Skeletal muscle satellite cell (primary cell): ENCODE measurements around the gene ARHGAP8.

Experiments used
- H3K27me3 ChIP-seq: 2 replicates; pipeline ENCODE4 v1.7.0; 2013; ENCODE audit warnings: low read length; ENCODE audit not compliant: control insufficient read depth, insufficient read depth
- H3K36me3 ChIP-seq: 2 replicates; pipeline ENCODE4 v1.7.0; 2013; ENCODE audit warnings: mild to moderate bottlenecking, control low read depth, low read length; ENCODE audit not compliant: insufficient read depth
- H3K4me1 ChIP-seq: 2 replicates; pipeline ENCODE4 v1.7.0; 2013; ENCODE audit warnings: low read length; ENCODE audit not compliant: control insufficient read depth, insufficient read depth
- H3K4me2 ChIP-seq: 2 replicates; pipeline ENCODE4 v1.7.0; 2013; ENCODE audit warnings: mild to moderate bottlenecking, low read length
- H3K4me3 ChIP-seq: 2 replicates; pipeline ENCODE4 v1.7.0; 2013; ENCODE audit warnings: low read length
- H3K9ac ChIP-seq: 2 replicates; pipeline ENCODE4 v1.7.0; 2013; ENCODE audit warnings: mild to moderate bottlenecking, low read depth, low read length, moderate library complexity
- H3K9me3 ChIP-seq: replicated peaks from 2 replicates; pipeline ENCODE4 v1.7.0; 2013; ENCODE audit warnings: mild to moderate bottlenecking, control low read depth, low read length

The ARHGAP8 gene

GRCh38 chr22:44859641-44860040, 107.3 kb downstream of the ARHGAP8 start:
- Histone ChIP-seq H3K9me3 (no peaks in the 10 kb centered on the region), H3K4me2 (no peak overlapping the region), H3K36me3 (no peaks in the 10 kb centered on the region)

GRCh38 chr22:44860311-44860710, 107.9 kb downstream of the ARHGAP8 start:
- no peaks in the 10 kb centered on the region for H3K27me3 ChIP-seq
- H3K9me3 ChIP-seq: no peaks in the 10 kb centered on the region
- no peak overlapping the region for H3K4me2 ChIP-seq
- no peak overlapping the region for H3K4me3 ChIP-seq
- H3K9ac ChIP-seq: no peak overlapping the region
- H3K36me3 ChIP-seq: no peaks in the 10 kb centered on the region
- peaks cover 6% of the 10 kb centered on the region for H3K4me1 ChIP-seq

More at GRCh38 chr22:44859641-44860040, 107.3 kb downstream of the ARHGAP8 start:
- no peak overlapping the region for H3K4me3 ChIP-seq
- H3K9ac ChIP-seq: no peak overlapping the region
- H3K4me1 ChIP-seq: peaks cover 6% of the 10 kb centered on the region
- no peaks in the 10 kb centered on the region for H3K27me3 ChIP-seq

- no peak overlapping the region for H3K9ac ChIP-seq
- H3K36me3 ChIP-seq: no peaks in the 10 kb centered on the region
- H3K27me3 ChIP-seq: no peaks in the 10 kb centered on the region
- peaks cover 6% of the 10 kb centered on the region for H3K4me1 ChIP-seq
- H3K9me3 ChIP-seq: no peaks in the 10 kb centered on the region
- no peak overlapping the region for H3K4me2 ChIP-seq
- no peak overlapping the region for H3K4me3 ChIP-seq
Measured at GRCh38 chr22:44861245-44861644, 108.9 kb downstream of the ARHGAP8 start.

DNA sequence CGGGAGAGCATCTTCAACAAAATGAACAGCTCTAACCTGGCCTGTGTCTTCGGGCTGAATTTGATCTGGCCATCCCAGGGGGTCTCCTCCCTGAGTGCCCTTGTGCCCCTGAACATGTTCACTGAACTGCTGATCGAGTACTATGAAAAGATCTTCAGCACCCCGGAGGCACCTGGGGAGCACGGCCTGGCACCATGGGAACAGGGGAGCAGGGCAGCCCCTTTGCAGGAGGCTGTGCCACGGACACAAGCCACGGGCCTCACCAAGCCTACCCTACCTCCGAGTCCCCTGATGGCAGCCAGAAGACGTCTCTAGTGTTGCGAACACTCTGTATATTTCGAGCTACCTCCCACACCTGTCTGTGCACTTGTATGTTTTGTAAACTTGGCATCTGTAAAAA, 109.9 kb downstream of the ARHGAP8 start:
- no peaks in the 10 kb centered on the region for H3K9me3 ChIP-seq
- H3K4me1 ChIP-seq: peaks cover 6% of the 10 kb centered on the region
- H3K9ac ChIP-seq: no peak overlapping the region
- no peak overlapping the region for H3K4me3 ChIP-seq
- H3K36me3 ChIP-seq: no peaks in the 10 kb centered on the region
- no peaks in the 10 kb centered on the region for H3K27me3 ChIP-seq
- no peak overlapping the region for H3K4me2 ChIP-seq

DNA sequence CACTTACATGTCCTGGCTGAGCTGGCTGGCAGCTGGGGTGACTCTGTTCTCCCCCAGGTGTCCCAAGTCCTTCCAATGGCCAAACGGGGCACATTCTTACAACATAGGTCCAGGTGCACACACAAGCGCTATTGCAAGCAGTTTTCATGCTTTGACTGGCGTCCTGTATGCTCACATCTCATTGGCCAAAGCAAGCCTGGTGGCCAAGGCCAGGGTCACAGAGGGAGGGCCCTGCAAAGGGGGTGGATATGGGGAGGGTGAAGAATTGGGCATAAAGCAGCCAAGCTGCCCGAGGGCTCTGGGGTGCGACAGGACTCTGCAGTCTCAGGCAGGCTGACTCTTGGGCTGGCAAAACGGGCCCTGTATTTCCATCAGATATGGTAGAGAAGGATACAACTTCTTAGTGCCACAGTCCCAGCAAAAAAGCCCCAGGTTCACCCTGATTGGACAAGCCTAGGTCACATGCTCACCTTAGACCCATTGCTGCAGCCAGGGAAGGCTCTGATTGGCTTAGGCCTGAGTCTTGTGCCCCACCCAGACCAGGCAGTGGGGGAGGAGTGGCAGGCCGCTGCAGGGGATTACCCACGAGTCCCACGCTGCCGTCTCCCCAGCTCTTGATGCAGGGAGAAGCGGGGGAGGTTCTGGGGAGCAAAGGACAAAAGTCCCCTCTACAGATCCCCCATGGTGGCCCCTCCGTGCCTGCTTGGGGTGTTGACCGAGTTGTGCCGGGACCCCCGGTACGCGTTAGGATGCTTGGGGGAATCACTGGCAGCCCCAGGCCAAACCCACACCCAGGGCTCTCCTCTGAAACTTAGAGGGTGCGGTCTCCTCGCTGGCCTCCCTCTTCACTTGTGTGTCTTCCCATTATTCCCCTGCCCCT, 110.8 kb downstream of the ARHGAP8 start:
- H3K4me2 ChIP-seq: no peak overlapping the region
- H3K4me1 ChIP-seq: peaks cover 6% of the 10 kb centered on the region
- no peak overlapping the region for H3K4me3 ChIP-seq
- H3K36me3 ChIP-seq: no peaks in the 10 kb centered on the region
- no peaks in the 10 kb centered on the region for H3K27me3 ChIP-seq
- H3K9me3 ChIP-seq: no peaks in the 10 kb centered on the region
- no peak overlapping the region for H3K9ac ChIP-seq

GRCh38 chr22:44865193-44866057, 113.0 kb downstream of the ARHGAP8 start:
- Histone ChIP-seq H3K4me3 (no peak overlapping the region), H3K27me3 (no peaks in the 10 kb centered on the region), H3K4me2 (no peak overlapping the region), H3K4me1 (peaks cover 20% of the 10 kb centered on the region), H3K36me3 (no peaks in the 10 kb centered on the region), H3K9ac (no peak overlapping the region), H3K9me3 (no peaks in the 10 kb centered on the region)

GRCh38 chr22:44869196-44869595, 116.8 kb downstream of the ARHGAP8 start:
- Histone ChIP-seq H3K4me3 (no peak overlapping the region), H3K9ac (no peak overlapping the region), H3K4me1 (peaks cover 17% of the 10 kb centered on the region), H3K4me2 (no peak overlapping the region), H3K36me3 (no peaks in the 10 kb centered on the region), H3K27me3 (no peaks in the 10 kb centered on the region), H3K9me3 (peaks cover 3% of the 10 kb centered on the region)

DNA sequence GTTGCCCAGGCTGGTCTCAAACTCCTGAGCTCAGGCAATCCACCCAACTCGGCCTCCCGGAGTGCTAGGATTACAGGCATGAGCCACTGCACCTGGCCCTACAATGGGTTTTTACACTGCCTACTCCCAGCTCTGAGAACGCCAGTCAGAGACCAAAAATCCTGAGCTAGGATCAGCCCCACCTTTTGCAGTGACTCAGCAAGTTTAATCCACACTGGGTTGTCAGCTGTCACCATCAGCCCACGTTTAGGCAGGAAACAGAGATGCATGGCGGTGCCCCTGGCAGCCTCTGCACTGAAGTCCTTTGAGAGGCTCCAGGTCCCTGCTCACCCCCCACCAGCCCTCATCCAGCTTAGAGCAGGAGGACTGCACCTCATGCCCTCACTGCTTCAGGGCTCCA, 117.6 kb downstream of the ARHGAP8 start:
- Histone ChIP-seq H3K9me3 (peaks cover 3% of the 10 kb centered on the region), H3K27me3 (no peaks in the 10 kb centered on the region), H3K4me2 (no peak overlapping the region), H3K4me3 (no peak overlapping the region), H3K4me1 (peaks cover 17% of the 10 kb centered on the region), H3K9ac (no peak overlapping the region), H3K36me3 (no peaks in the 10 kb centered on the region)

DNA sequence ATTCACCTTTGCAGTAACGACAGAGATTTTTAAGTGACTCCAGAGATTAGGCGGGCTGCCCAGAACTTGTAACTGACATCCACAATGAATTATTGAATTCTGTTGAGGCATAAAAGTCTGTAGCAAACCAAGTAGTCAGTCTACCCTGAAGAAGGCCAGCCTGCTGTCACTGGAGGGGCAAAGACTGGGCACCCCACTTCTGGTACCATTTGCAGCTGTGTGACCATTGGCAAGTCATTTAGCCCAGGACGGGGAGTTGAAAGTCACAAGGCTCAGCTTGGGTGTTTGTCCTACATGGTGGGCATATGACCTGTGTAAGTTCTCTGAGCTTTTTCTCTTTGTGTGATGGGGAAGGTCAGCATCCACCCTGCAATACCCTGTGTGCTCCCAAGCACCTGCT, 119.4 kb downstream of the ARHGAP8 start:
- Histone ChIP-seq H3K4me2 (no peak overlapping the region), H3K36me3 (no peaks in the 10 kb centered on the region), H3K9ac (no peak overlapping the region), H3K9me3 (peaks cover 3% of the 10 kb centered on the region), H3K4me3 (no peak overlapping the region), H3K27me3 (no peaks in the 10 kb centered on the region), H3K4me1 (peaks cover 17% of the 10 kb centered on the region)

- Histone ChIP-seq H3K9me3 (peaks cover under 1% of the 10 kb centered on the region), H3K4me3 (no peak overlapping the region), H3K4me1 (no peaks in the 10 kb centered on the region), H3K36me3 (no peaks in the 10 kb centered on the region), H3K27me3 (no peaks in the 10 kb centered on the region), H3K9ac (no peak overlapping the region), H3K4me2 (no peak overlapping the region)
Measured at GRCh38 chr22:44876921-44877320, 124.5 kb downstream of the ARHGAP8 start.

DNA sequence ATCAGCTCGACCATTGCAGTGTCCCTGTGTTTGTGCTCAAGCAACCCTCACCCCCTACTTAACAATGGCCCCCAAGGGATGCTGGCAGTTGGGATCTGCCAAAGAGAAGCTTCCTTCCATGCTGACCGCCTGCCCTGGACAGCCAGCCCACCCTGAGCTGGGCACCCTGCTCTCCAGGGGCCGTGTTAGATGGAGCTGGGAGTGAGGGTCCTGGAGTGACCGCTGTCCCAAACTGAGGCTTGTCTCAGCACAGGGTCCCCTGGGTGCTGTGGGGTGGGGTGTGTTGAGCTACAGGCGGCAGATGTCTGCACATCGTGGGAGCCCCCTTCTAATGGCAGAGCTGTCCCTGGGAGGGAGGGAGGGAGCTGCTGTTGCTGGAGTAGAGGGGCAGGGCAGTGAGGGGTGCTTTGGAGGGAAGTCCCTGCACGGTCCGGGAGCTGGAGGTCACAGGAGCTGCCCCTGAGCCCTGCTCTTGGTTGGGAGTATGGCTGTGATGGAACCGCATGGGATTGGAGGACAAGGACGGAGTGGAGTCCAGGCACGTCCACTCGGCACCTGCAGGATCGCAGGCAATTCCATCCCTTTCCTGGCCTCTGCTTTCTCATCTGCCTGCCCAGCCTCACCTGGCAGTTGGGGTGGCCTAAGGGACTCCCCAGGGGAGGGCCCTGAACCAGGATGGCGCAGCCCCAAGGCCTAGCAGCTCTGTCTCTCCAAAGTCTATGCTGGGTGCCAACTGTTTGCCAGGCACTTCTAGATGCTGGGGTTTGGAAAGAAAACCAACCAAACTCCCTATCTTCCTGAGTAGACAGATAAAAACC, 126.3 kb downstream of the ARHGAP8 start:
- Histone ChIP-seq H3K4me3 (no peak overlapping the region), H3K9ac (no peak overlapping the region), H3K9me3 (no peaks in the 10 kb centered on the region), H3K4me2 (no peak overlapping the region), H3K27me3 (no peaks in the 10 kb centered on the region), H3K4me1 (no peaks in the 10 kb centered on the region), H3K36me3 (no peaks in the 10 kb centered on the region)
